Activated CD8-positive, alpha-beta T cell treated with anti-CD3 and anti-CD28 coated beads for 36 hours (primary cell): ENCODE results near the gene ZNF512B. TPM values are rescaled to one million over a fixed set of nuclear protein-coding genes. Genes with fewer than 3 reads are reported as not detected.

Experiments used
- ATAC-seq: fragments of 200-7000 bp; cut with Tn5 transposase; one replicate; pipeline ENCODE4 v1.10.0; 2021; ENCODE audit warnings: mild to moderate bottlenecking, moderate library complexity
- CTCF ChIA-PET: fragments of 350-600 bp; sonication (Branson Sonifier 250); formaldehyde crosslinking; loops from one replicate; lab custom pipeline; 2021; ENCODE audit warnings: antibody characterized with exemption; lab: Charles Lee
- POLR2A ChIA-PET: fragments of 350-600 bp; sonication (Branson Sonifier 250); formaldehyde crosslinking; loops from one replicate; lab custom pipeline; 2021; ENCODE audit warnings: antibody characterized with exemption; lab: Charles Lee
- DNase-seq: peaks from one replicate; pipeline ENCODE4 v3.0.0-alpha.2; 2020
- H3K27ac Mint-ChIP-seq: one replicate; pipeline ENCODE4 v1.8.0; 2021; ENCODE audit warnings: mild to moderate bottlenecking, mixed read lengths
- H3K27me3 Mint-ChIP-seq: one replicate; pipeline ENCODE4 v1.8.0; 2021; ENCODE audit warnings: mixed read lengths
- H3K36me3 Mint-ChIP-seq: one replicate; pipeline ENCODE4 v1.8.0; 2021; ENCODE audit warnings: low read depth, mixed read lengths
- H3K4me1 Mint-ChIP-seq: one replicate; pipeline ENCODE4 v1.8.0; 2021; ENCODE audit warnings: low read depth, mixed read lengths
- H3K4me3 Mint-ChIP-seq: one replicate; pipeline ENCODE4 v1.8.0; 2021; ENCODE audit warnings: mild to moderate bottlenecking, moderate library complexity, mixed read lengths
- H3K9me3 Mint-ChIP-seq: one replicate; pipeline ENCODE4 v1.8.0; 2021; ENCODE audit warnings: mixed read lengths
- intact Hi-C: fragments of 100-400 bp; cut with micrococcal nuclease; formaldehyde crosslinking; loops from one replicate; pipeline ENCODE4 v1.10.0; 2022
- total RNA-seq, 2 experiments: library from RNA; stranded (reverse); gene quantifications; one replicate each; pipeline ENCODE4 v1.2.3, GENCODE V29; 2021
- TF ChIP-seq, protein P1 (sequence below): fragments of 200-600 bp; IDR thresholded peaks from one replicate; pipeline ENCODE4 v1.8.0; 2022; ENCODE audit warnings: antibody characterized with exemption, mild to moderate bottlenecking

ZNF512B gene
- total RNA-seq, 2 experiments from 2014 or later = 7.5 to 8.6 TPM

DNA sequence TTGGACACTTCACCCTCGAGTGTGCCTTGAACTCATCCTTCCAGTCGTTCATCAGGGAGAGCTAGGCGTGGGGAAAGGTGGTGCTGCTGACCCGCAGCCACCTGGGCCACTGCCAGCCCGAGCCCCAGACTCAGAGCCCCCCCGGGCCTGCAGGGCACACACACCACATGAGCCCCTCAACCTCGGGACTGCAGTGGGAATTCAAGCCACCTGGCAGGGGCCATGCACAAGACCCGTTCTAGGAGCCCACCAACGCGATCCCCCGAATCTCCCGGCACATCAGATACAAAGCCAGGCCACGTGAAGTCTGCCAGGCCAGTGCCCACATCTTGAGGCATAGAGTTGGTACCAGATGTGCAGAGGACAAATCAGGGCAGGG lies 2.8 kb downstream of the ZNF512B start:
- Mint-ChIP-seq H3K4me1 (peaks cover 11% of the 10 kb centered on the region), H3K36me3 (peaks cover 30% of the 10 kb centered on the region), H3K9me3 (no peaks in the 10 kb centered on the region), H3K4me3 (no peak overlapping the region), H3K27me3 (no peaks in the 10 kb centered on the region), H3K27ac (no peak overlapping the region)
- no peak for DNase-seq
- CTCF ChIA-PET = interaction anchor here (1.0 kb wide), 1 partner anchor 11 kb away, joined by 3 read pairs; the partner anchor contains the start of gene UCKL1
- TF ChIP-seq, protein P1, sequence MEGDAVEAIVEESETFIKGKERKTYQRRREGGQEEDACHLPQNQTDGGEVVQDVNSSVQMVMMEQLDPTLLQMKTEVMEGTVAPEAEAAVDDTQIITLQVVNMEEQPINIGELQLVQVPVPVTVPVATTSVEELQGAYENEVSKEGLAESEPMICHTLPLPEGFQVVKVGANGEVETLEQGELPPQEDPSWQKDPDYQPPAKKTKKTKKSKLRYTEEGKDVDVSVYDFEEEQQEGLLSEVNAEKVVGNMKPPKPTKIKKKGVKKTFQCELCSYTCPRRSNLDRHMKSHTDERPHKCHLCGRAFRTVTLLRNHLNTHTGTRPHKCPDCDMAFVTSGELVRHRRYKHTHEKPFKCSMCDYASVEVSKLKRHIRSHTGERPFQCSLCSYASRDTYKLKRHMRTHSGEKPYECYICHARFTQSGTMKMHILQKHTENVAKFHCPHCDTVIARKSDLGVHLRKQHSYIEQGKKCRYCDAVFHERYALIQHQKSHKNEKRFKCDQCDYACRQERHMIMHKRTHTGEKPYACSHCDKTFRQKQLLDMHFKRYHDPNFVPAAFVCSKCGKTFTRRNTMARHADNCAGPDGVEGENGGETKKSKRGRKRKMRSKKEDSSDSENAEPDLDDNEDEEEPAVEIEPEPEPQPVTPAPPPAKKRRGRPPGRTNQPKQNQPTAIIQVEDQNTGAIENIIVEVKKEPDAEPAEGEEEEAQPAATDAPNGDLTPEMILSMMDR = no peak
- POLR2A ChIA-PET = interaction anchor here (1.1 kb wide), 1 partner anchor 11 kb away, joined by 4 read pairs; no protein-coding TSS in a partner anchor
- no peak for ATAC-seq
- intact Hi-C loops = no loop called here

DNA sequence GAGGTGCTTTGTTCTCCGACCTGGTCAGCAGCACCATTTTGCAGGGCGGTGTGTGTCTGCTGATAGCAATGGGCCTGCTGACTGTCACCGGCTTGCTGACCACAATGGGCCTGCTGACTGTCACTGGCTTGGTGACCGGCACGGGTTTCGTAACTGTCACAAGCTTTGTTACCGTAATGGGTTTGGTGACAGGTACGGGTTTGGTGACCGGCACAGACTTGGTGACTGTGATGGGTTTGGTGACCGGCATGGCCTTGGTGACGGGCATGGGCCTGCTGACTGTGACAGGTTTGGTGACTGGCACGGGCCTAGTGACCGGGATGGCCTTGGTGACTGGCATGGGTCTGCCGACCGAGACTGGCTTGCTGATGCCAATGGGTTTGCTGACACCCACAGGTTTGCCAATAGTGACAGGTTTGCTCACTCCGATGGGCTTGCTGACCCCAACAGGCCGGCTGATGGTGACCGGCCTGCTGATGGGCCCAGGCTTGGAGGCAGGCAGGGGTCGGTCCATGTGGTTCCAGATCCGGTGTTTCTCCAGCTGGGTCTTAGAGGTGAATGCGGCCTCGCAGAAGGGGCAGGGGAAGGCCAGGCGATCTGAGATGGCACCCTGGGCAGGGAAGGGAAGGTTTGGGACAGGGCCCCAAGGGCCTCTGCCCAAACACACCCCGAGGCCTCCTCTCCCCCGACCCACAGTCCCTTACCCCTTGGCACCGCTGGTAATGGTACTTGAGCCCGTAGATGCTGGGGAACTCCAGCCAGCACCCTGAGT lies 3.4 kb downstream of the ZNF512B start:
- POLR2A ChIA-PET = interaction anchor here (0.7 to 0.8 kb wide), 2 partner anchors 93 to 243 kb away, joined by 3 to 5 read pairs; no protein-coding TSS in a partner anchor
- H3K27me3 Mint-ChIP-seq = no peaks in the 10 kb centered on the region
- intact Hi-C loops = no loop called here
- CTCF ChIA-PET = interaction anchor here (1.0 kb wide), 1 partner anchor 10 kb away, joined by 3 read pairs; the partner anchor contains the start of gene UCKL1
- H3K36me3 Mint-ChIP-seq = peaks cover 32% of the 10 kb centered on the region
- DNase-seq (peak; percentile 2), ATAC-seq (no peak)
- peaks cover 11% of the 10 kb centered on the region for H3K4me1 Mint-ChIP-seq
- H3K27ac Mint-ChIP-seq = no peak overlapping the region
- TF ChIP-seq, protein P1 = no peak
- no peaks in the 10 kb centered on the region for H3K9me3 Mint-ChIP-seq
- H3K4me3 Mint-ChIP-seq = no peak overlapping the region

DNA sequence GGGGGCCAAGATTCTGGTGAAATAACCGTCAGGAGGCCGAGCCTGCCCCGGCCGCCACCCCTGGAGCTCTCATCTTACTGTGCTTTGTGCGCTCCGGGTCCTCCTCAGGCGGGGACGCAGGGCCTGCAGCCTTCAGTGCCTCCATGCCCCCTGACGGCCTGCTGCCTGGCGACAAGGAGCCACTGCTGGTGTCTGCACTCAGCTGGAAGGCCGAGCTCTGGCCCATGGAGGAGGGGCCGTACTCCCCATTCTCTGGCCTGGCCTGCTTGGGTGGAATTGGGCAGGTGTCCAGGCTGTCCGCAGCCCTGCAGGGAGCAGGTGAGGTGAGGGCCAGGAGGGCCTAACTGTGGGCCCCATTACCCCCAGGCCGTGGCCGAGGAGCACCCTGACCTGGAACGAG lies 5.3 kb downstream of the ZNF512B start:
- Mint-ChIP-seq H3K36me3 (peaks cover 34% of the 10 kb centered on the region), H3K27ac (no peak overlapping the region), H3K4me3 (no peak overlapping the region), H3K4me1 (peaks cover 9% of the 10 kb centered on the region), H3K27me3 (no peaks in the 10 kb centered on the region), H3K9me3 (no peaks in the 10 kb centered on the region)
- no peak for DNase-seq
- POLR2A ChIA-PET = interaction anchor here (1.0 kb wide), 1 partner anchor 70 kb away, joined by 3 read pairs; the partner anchor contains the start of gene DNAJC5
- CTCF ChIA-PET = interaction anchor here (0.9 to 1.1 kb wide), 2 partner anchors 10 to 75 kb away, joined by 3 read pairs; no protein-coding TSS in a partner anchor
- ATAC-seq = no peak
- TF ChIP-seq, protein P1 = no peak
- intact Hi-C loops = no loop called here

DNA sequence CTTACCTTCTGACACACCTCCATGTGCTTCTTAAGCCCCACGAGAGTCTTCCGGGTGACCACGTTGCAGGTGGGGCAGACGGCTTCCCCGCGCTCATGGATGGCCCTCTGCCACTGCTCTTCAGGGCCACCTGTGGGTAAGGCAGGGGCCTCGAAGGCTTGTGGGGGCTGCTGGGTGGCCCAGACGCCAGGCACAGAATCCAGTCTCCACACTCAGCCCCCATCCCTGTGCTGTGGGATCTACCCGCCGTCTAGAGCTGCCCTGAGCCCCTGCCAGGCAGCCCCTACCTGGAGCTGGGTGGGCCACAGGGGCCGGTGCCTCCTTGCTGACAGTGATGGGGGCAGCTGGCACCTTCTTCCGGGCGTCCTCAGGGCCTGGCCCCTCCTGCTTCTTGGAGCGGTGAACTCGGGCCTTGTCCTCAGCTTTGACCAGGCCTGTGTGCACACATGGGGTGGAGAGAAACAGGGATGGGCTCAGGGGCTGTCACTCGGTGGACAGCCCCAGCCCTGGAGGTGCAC lies 5.9 kb downstream of the ZNF512B start:
- TF ChIP-seq, protein P1 = no peak
- ATAC-seq = no peak
- H3K4me1 Mint-ChIP-seq = peaks cover 7% of the 10 kb centered on the region
- no peak overlapping the region for H3K27ac Mint-ChIP-seq
- intact Hi-C loops = no loop called here
- H3K36me3 Mint-ChIP-seq = peaks cover 34% of the 10 kb centered on the region
- no peak overlapping the region for H3K4me3 Mint-ChIP-seq
- no peaks in the 10 kb centered on the region for H3K9me3 Mint-ChIP-seq
- no peaks in the 10 kb centered on the region for H3K27me3 Mint-ChIP-seq
- DNase-seq = no peak
- POLR2A ChIA-PET = interaction anchor here (1.0 kb wide), 1 partner anchor 69 kb away, joined by 3 read pairs; the partner anchor contains the start of gene DNAJC5
- CTCF ChIA-PET = interaction anchor here (0.9 to 1.1 kb wide), 2 partner anchors 10 to 75 kb away, joined by 3 read pairs; no protein-coding TSS in a partner anchor
